HCT116 (cell line): Measurements from ENCODE around the gene FAM89B. TPM values are rescaled to one million over a fixed set of nuclear protein-coding genes. Genes with fewer than 3 reads are reported as not detected.

ENCODE experiments used
- ATAC-seq: fragments of 200-7000 bp; cut with Tn5 transposase; 2 replicates; pipeline ENCODE4 v1.9.1; 2020; ENCODE audit warnings: mild to moderate bottlenecking, moderate library complexity
- BruUV-seq: library from RNA; stranded (reverse); fragments of 400-500 nt; replicated peaks from 2 replicates; lab custom pipeline; 2021; lab: Mats Ljungman, UMichigan
- CTCF ChIA-PET: fragments of 300-600 bp; sonication (Branson Sonifier 250); formaldehyde crosslinking; loops from one replicate; lab custom pipeline; 2021; ENCODE audit warnings: antibody characterized with exemption; lab: Charles Lee
- POLR2A ChIA-PET: fragments of 300-600, 350-600 bp; sonication (Branson Sonifier 250); formaldehyde crosslinking; loops from one replicate; lab custom pipeline; 2021; ENCODE audit warnings: antibody characterized with exemption; lab: Charles Lee
- RAD21 ChIA-PET, 2 experiments: fragments of 300-600 bp; sonication (Branson Sonifier 250); formaldehyde crosslinking; loops; one replicate each; lab custom pipeline; 2023; ENCODE audit warnings: low total read pairs in 2 of 2; ENCODE audit not compliant: uncharacterized antibody in 2 of 2, unreplicated experiment in 2 of 2, low non-redundant PET in 1 of 2; lab: Charles Lee
- DNase-seq: peaks from one replicate; pipeline ENCODE4 v3.0.0-alpha.2; 2010; ENCODE audit warnings: low read depth, low spot score
- H2AFZ ChIP-seq: fragments of 200-600 bp; shearing (Covaris generic), sonication (generic); 2 replicates; pipeline ENCODE4 v1.6.1; 2017; ENCODE audit warnings: low read depth, mixed run types, mixed read lengths, antibody characterized with exemption, low read length; ENCODE audit not compliant: poor library complexity, severe bottlenecking
- H3K27ac ChIP-seq: 2 replicates; pipeline ENCODE4 v1.5.1; 2012; ENCODE audit warnings: low read depth, low read length
- H3K27me3 ChIP-seq: fragments of 200-600 bp; sonication (generic); 2 replicates; pipeline ENCODE4 v1.6.1; 2016; ENCODE audit warnings: mixed run types, low read length, mixed read lengths; ENCODE audit not compliant: insufficient read depth
- H3K36me3 ChIP-seq, 2 experiments: fragments of 200-500 bp in 1 of 2; fragments of 200-600 bp in 1 of 2; sonication (Bioruptor generic) in 1 of 2; sonication (generic) in 1 of 2; 2 replicates each; pipeline versions ENCODE4 v1.5.1 to v1.6.1; 2014 to 2016; ENCODE audit warnings: low read length in 2 of 2, inconsistent platforms in 1 of 2, mixed read lengths in 1 of 2, mixed run types in 1 of 2; ENCODE audit not compliant: insufficient read depth in 2 of 2, control insufficient read depth in 1 of 2
- H3K4me1 ChIP-seq, 2 experiments: fragments of 200-600 bp in 1 of 2; sonication (generic) in 1 of 2; 2 replicates each; pipeline versions ENCODE4 v1.5.1 to v1.6.1; 2012 to 2017; ENCODE audit warnings: low read length in 2 of 2, inconsistent platforms in 1 of 2, mild to moderate bottlenecking in 1 of 2, mixed read lengths in 1 of 2, mixed run types in 1 of 2, moderate library complexity in 1 of 2; ENCODE audit not compliant: insufficient read depth in 2 of 2, control insufficient read depth in 1 of 2
- H3K4me2 ChIP-seq: fragments of 200-600 bp; sonication (generic); 2 replicates; pipeline ENCODE4 v1.6.1; 2017; ENCODE audit warnings: mixed run types, low read length, mixed read lengths
- H3K4me3 ChIP-seq, 2 experiments: fragments of 200-600 bp in 1 of 2; sonication (generic) in 1 of 2; replicated peaks in 1 of 2; 2 replicates each; pipeline ENCODE4 v1.5.1; 2011 to 2016; ENCODE audit warnings: low read length in 2 of 2, control low read depth in 1 of 2, low read depth in 1 of 2, mild to moderate bottlenecking in 1 of 2, mixed read lengths in 1 of 2, mixed run types in 1 of 2
- H3K79me2 ChIP-seq: fragments of 200-600 bp; sonication (generic); 2 replicates; pipeline ENCODE4 v1.6.1; 2017; ENCODE audit warnings: mild to moderate bottlenecking, mixed run types, low read length, moderate library complexity, mixed read lengths; ENCODE audit not compliant: insufficient read depth
- H3K9ac ChIP-seq: fragments of 200-600 bp; sonication (generic); 2 replicates; pipeline ENCODE4 v1.6.1; 2016; ENCODE audit warnings: low read length, mixed read lengths
- H3K9me2 ChIP-seq: fragments of 200-600 bp; sonication (generic), shearing (Covaris generic); 2 replicates; pipeline ENCODE4 v1.6.1; 2017; ENCODE audit warnings: mixed run types, mild to moderate bottlenecking, moderate library complexity; ENCODE audit not compliant: insufficient read depth
- H3K9me3 ChIP-seq, 2 experiments: fragments of 200-500 bp in 1 of 2; fragments of 200-600 bp in 1 of 2; sonication (Bioruptor generic) in 1 of 2; sonication (generic) in 1 of 2; 2 replicates each; pipeline ENCODE4 v1.6.1; 2014 to 2017; ENCODE audit warnings: low read length in 2 of 2, mixed read lengths in 2 of 2, inconsistent platforms in 1 of 2, low read depth in 1 of 2, mild to moderate bottlenecking in 1 of 2, mixed run types in 1 of 2, moderate library complexity in 1 of 2; ENCODE audit not compliant: control insufficient read depth in 1 of 2, insufficient read depth in 1 of 2
- H4K20me1 ChIP-seq: fragments of 200-600 bp; sonication (generic), shearing (Covaris generic); 2 replicates; pipeline ENCODE4 v1.6.1; 2017; ENCODE audit warnings: mixed run types, mild to moderate bottlenecking, moderate library complexity; ENCODE audit not compliant: insufficient read depth
- CBX3 ChIP-seq: IDR thresholded peaks from 2 replicates; pipeline ENCODE4 v1.6.1; 2012; ENCODE audit warnings: low read depth
- CEBPB ChIP-seq: IDR thresholded peaks from 2 replicates; pipeline ENCODE4 v1.6.1; 2012; ENCODE audit warnings: low read depth
- CTCF ChIP-seq, 3 experiments: fragments of 200-600 bp in 1 of 3; sonication (generic) in 1 of 3; IDR thresholded peaks in 2 of 3; conservative IDR thresholded peaks in 1 of 3; 2 replicates each; pipeline ENCODE4 v1.5.1; 2012 to 2017; ENCODE audit warnings: low read depth in 2 of 3, low read length in 2 of 3, antibody characterized with exemption in 1 of 3, borderline replicate concordance in 1 of 3, control low read depth in 1 of 3, mild to moderate bottlenecking in 1 of 3, mixed read lengths in 1 of 3, mixed run types in 1 of 3, moderate library complexity in 1 of 3; ENCODE audit not compliant: insufficient read depth in 1 of 3
- EZH2 ChIP-seq: fragments of 200-600 bp; sonication (generic); IDR thresholded peaks from 2 replicates; pipeline ENCODE4 v1.6.1; 2017; ENCODE audit warnings: antibody characterized with exemption, mixed run types
- FOSL1 ChIP-seq: IDR thresholded peaks from 2 replicates; pipeline ENCODE4 v1.6.1; 2012; ENCODE audit warnings: low read depth
- JUND ChIP-seq: IDR thresholded peaks from 2 replicates; pipeline ENCODE4 v1.6.1; 2012
- POLR2AphosphoS5 ChIP-seq: IDR thresholded peaks from 2 replicates; pipeline ENCODE4 v1.6.1; 2011; ENCODE audit warnings: mild to moderate bottlenecking, low read depth, low read length, moderate library complexity
- RAD21 ChIP-seq: IDR thresholded peaks from 2 replicates; pipeline ENCODE4 v1.6.1; 2012; ENCODE audit warnings: low read depth, mild to moderate bottlenecking
- YY1 ChIP-seq: IDR thresholded peaks from 2 replicates; pipeline ENCODE4 v1.6.1; 2011; ENCODE audit warnings: low read length, low read depth, moderate library complexity, mild to moderate bottlenecking; ENCODE audit not compliant: insufficient replicate concordance; ENCODE audit errors: extremely low read depth
- ZBTB33 ChIP-seq: IDR thresholded peaks from 2 replicates; pipeline ENCODE4 v1.6.1; 2011; ENCODE audit warnings: mild to moderate bottlenecking, low read length, moderate library complexity; ENCODE audit not compliant: insufficient replicate concordance; ENCODE audit errors: extremely low read depth
- ZFX ChIP-seq: fragments of 450-650 bp; IDR thresholded peaks from 2 replicates; pipeline ENCODE4 v1.6.1; 2017
- ZNF274 ChIP-seq: fragments of 200-500 bp; sonication (Bioruptor generic); IDR thresholded peaks from 2 replicates; pipeline ENCODE4 v1.6.1; 2014; ENCODE audit warnings: mild to moderate bottlenecking, low read depth, low read length, inconsistent platforms
- intact Hi-C: fragments of 100-400 bp; cut with micrococcal nuclease; formaldehyde crosslinking; loops from 2 replicates; pipeline ENCODE4 v1.10.0; 2022
- total RNA-seq: library from RNA; stranded (reverse); gene quantifications from one replicate; pipeline ENCODE4 v1.2.1, GENCODE V29; 2021; ENCODE audit not compliant: unreplicated experiment

The FAM89B gene
- total RNA-seq, 1 experiment from 2014 or later: 60.0 TPM

- DNase-seq (no peak), ATAC-seq (no peak; the same call in 1 of the 2 replicates)
- Histone ChIP-seq H3K4me2 (peak overlapping the region; percentile 67), H2AFZ (no peak overlapping the region), H3K79me2 (peaks cover 73% of the 10 kb centered on the region), H3K9me3 (no peaks in the 10 kb centered on the region), H3K9ac (peak overlapping the region; percentile 84), H3K9me2 (no peaks in the 10 kb centered on the region), H3K27ac (peak overlapping the region; percentile 78), H3K4me1 (peaks cover 10 to 56% of the 10 kb centered on the region in 2 experiments), H3K27me3 (no peaks in the 10 kb centered on the region), H3K4me3 (peak overlapping the region; percentile 64 to 98), H4K20me1 (no peaks in the 10 kb centered on the region), H3K36me3 (peaks cover 7 to 17% of the 10 kb centered on the region in 2 experiments; a peak in 2 of 4 replicates)
- intact Hi-C loops: no loop called here
- TSS peak; percentile 69 for BruUV-seq
- POLR2A ChIA-PET: no interaction called here
- RAD21 ChIA-PET: no interaction called here
- TF ChIP-seq YY1: no peak
- TF ChIP-seq ZNF274: no peak
- TF ChIP-seq CEBPB: no peak
- TF ChIP-seq CBX3: no peak
- CTCF ChIA-PET: interaction anchor here (0.5 kb wide), 1 partner anchor 73 kb away, joined by 3 read pairs; no protein-coding TSS in a partner anchor
Measured at GRCh38 chr11:65613091-65613928, 41.0 kb downstream of the FAM89B start.

- peak within 1 kb of the TSS; percentile 85 for H3K9ac ChIP-seq
- peak within 1 kb of the TSS; percentile 86 for H3K27ac ChIP-seq
- no peaks in the 10 kb centered on the region for H3K9me3 ChIP-seq
- H3K4me3 ChIP-seq: peak within 1 kb of the TSS; percentile 86 to 98
- H3K4me2 ChIP-seq: peak within 1 kb of the TSS; percentile 90
- peaks cover 19 to 26% of the 10 kb centered on the region in 2 experiments; a peak in 3 of 4 replicates for H3K36me3 ChIP-seq
- intact Hi-C loops: loop anchor here (1.0 to 2.0 kb wide), 2 partner anchors 39 to 244 kb away; partner anchors contain the start of gene EHBP1L1
- H3K9me2 ChIP-seq: no peaks in the 10 kb centered on the region
- ATAC-seq (peak; percentile 86), DNase-seq (peak; percentile 100)
- peaks cover 75% of the 10 kb centered on the region for H3K79me2 ChIP-seq
- no peaks in the 10 kb centered on the region for H3K27me3 ChIP-seq
- H2AFZ ChIP-seq: no peak within 1 kb of the TSS
- RAD21 ChIA-PET: interaction anchor here (0.6 to 1.2 kb wide), 2 partner anchors 97 to 244 kb away, joined by 3 read pairs; partner anchors contain the start of gene KAT5 (in 1 of the 2)
- BruUV-seq: no TSS peak
- POLR2A ChIA-PET: interaction anchor here (0.6 to 1.8 kb wide), 22 partner anchors 9 to 277 kb away, joined by 3 to 11 read pairs (median 5); partner anchors contain the start of genes CCDC85B, CFL1, EHBP1L1 and MUS81
- peaks cover 10 to 43% of the 10 kb centered on the region in 2 experiments for H3K4me1 ChIP-seq
- CTCF ChIA-PET: interaction anchor here (1.0 to 1.5 kb wide), 11 partner anchors 11 to 269 kb away, joined by 3 to 15 read pairs (median 4); partner anchors contain the start of genes EHBP1L1, FAM89B, MUS81 and SIPA1
- no peaks in the 10 kb centered on the region for H4K20me1 ChIP-seq
- TF ChIP-seq FOSL1: no peak
- no peak for TF ChIP-seq EZH2
- no peak for TF ChIP-seq RAD21
- peak; percentile 34 for TF ChIP-seq POLR2AphosphoS5
- peak; percentile 83 for TF ChIP-seq YY1
- TF ChIP-seq CTCF (IDR thresholded peaks at IDR 0.05 in 2 of 3, conservative IDR thresholded peaks at IDR 0.05 in 1 of 3; ENCODE audit: borderline replicate concordance in 1 of 3, insufficient read depth in 1 of 3, low read depth in 2 of 3, low read length in 2 of 3): no peak
- peak; percentile 24 for TF ChIP-seq ZBTB33
- TF ChIP-seq CBX3: no peak
- TF ChIP-seq JUND: no peak
- no peak for TF ChIP-seq ZFX
Measured at GRCh38 chr11:65615229-65615949, 43.1 kb downstream of the FAM89B start, which contains the start of gene PCNX3. Gene PCNX3, plus strand, starts transcription at chr11:65615776. Its CDS starts 536 bp downstream, at chr11:65616312.
